Effector memory CD8-positive, alpha-beta T cell (primary cell): ENCODE measurements around the gene UTS2B.

Experiments used
- ATAC-seq: fragments of 150-1000 bp; cut with Tn5 transposase; replicated peaks from 2 replicates; pipeline ENCODE4 v1.10.0; 2021; ENCODE audit warnings: mild to moderate bottlenecking, moderate library complexity
- DNase-seq, 3 experiments: peaks; one replicate each; pipeline ENCODE4 v3.0.0; 2021
- H3K27ac Mint-ChIP-seq, 2 donors: one replicate each; pipeline ENCODE4 v1.8.0; 2022; ENCODE audit warnings: mild to moderate bottlenecking in 2 of 2, mixed read lengths in 2 of 2, moderate library complexity in 2 of 2
- H3K27me3 Mint-ChIP-seq, 2 donors: one replicate each; pipeline ENCODE4 v1.8.0; 2022; ENCODE audit warnings: mixed read lengths in 2 of 2
- H3K36me3 Mint-ChIP-seq: one replicate; pipeline ENCODE4 v1.8.0; 2022; ENCODE audit warnings: mild to moderate bottlenecking, moderate library complexity, mixed read lengths; ENCODE audit not compliant: insufficient read depth
- H3K4me1 Mint-ChIP-seq, 2 donors: one replicate each; pipeline ENCODE4 v1.8.0; 2022; ENCODE audit warnings: low read depth in 2 of 2, mixed read lengths in 2 of 2
- H3K4me3 Mint-ChIP-seq, 2 donors: one replicate each; pipeline ENCODE4 v1.8.0; 2022; ENCODE audit warnings: mild to moderate bottlenecking in 2 of 2, mixed read lengths in 2 of 2, moderate library complexity in 2 of 2
- H3K9me3 Mint-ChIP-seq, 2 donors: one replicate each; pipeline ENCODE4 v1.8.0; 2022; ENCODE audit warnings: mixed read lengths in 2 of 2

UTS2B gene

DNA sequence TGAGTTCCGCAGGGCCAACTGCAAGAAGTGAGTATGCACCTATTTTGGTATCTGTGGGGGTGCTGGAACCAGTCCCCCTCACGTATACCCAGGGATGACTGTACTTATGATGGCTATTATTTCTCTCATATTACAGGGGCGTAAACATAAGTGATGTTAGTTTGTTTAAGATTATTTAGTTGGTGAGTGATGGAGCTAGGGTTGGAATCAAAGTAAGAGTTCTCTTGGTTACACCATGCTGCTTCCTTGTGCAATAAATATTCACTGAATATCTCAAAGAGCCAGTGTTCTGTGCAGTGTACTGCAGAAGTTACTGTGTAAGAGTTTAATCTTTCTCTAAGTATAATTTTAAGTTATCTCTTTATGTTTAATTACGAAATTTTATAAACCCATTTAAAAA is 12.8 kb upstream of the UTS2B start:
- Mint-ChIP-seq H3K27me3 (no peaks in the 10 kb centered on the region), H3K4me1 (peaks cover 0 to 2% of the 10 kb centered on the region in 2 donors), H3K9me3 (peaks cover 0 to 3% of the 10 kb centered on the region in 2 donors), H3K4me3 (no peak overlapping the region), H3K36me3 (no peaks in the 10 kb centered on the region), H3K27ac (no peak overlapping the region)
- ATAC-seq (no peak), DNase-seq (no peak)

DNA sequence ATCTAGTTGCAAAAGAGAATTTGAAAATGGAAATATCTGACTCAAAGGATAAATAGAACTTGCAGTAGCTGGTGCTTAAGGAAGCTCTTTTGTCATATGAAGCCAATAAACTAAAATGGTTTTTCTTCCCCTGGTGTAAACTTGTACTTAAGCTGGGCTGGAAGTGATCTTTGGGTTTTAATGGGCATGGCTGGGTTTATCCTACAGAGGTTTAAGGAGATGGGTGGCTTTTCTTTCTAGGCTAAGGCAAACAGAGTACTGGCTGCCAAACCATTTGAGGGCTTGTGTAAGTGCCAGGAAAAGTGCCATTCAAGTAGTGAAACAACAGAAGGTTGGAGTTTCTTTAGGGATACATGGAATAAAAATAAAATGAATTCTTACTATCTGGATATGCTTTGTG is 12.1 kb upstream of the UTS2B start:
- Mint-ChIP-seq H3K36me3 (no peaks in the 10 kb centered on the region), H3K4me3 (no peak overlapping the region), H3K27me3 (no peaks in the 10 kb centered on the region), H3K4me1 (peaks cover 0 to 2% of the 10 kb centered on the region in 2 donors), H3K27ac (no peak overlapping the region), H3K9me3 (peaks cover 0 to 3% of the 10 kb centered on the region in 2 donors)
- DNase-seq = no peak
- no peak for ATAC-seq

DNA sequence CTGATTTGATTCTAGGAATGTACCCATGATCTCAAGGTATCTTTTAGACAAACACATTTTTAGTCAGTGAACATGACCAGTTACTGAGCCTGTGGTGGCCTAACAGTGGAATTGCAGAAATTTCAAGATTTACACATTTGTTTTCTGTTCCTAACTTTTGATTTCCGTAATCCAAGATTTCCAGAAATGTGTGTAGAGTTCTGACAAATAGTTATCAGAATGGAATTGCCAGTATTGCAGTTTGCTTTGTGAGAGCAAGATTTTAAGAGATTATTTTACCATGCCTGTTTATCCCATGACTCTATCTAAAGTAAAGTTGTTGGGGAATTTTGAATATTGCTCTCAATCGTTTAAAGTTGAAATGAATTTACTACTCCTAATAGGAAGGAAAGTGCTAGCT is 11.7 kb upstream of the UTS2B start:
- no peak overlapping the region for H3K4me3 Mint-ChIP-seq
- DNase-seq (no peak), ATAC-seq (no peak)
- no peaks in the 10 kb centered on the region for H3K27me3 Mint-ChIP-seq
- H3K27ac Mint-ChIP-seq = no peak overlapping the region
- peaks cover 0 to 3% of the 10 kb centered on the region in 2 donors for H3K9me3 Mint-ChIP-seq
- peaks cover 0 to 2% of the 10 kb centered on the region in 2 donors for H3K4me1 Mint-ChIP-seq
- no peaks in the 10 kb centered on the region for H3K36me3 Mint-ChIP-seq

DNA sequence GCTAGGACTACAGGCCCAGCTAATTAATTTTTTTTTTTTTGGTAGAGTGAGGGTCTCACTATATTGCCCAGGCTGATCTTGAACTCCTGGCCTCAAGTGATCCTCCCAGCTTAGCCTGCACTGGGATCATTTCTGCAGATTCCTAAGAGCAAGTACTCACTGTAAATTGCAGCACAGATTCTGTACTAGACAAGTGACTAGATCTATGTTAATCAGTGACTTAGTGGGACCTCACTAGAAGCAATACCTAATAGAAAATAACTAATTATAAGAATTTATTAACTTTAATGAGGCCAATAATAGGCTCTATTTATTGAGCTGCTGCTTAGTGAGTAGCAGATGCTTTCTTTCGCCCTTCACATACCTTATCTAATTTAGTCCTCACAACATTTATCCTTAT is 10.6 kb upstream of the UTS2B start:
- Mint-ChIP-seq H3K27me3 (no peaks in the 10 kb centered on the region), H3K27ac (no peak overlapping the region), H3K9me3 (peaks cover 0 to 3% of the 10 kb centered on the region in 2 donors), H3K36me3 (no peaks in the 10 kb centered on the region), H3K4me3 (no peak overlapping the region), H3K4me1 (peaks cover 0 to 2% of the 10 kb centered on the region in 2 donors)
- ATAC-seq = no peak
- no peak for DNase-seq

DNA sequence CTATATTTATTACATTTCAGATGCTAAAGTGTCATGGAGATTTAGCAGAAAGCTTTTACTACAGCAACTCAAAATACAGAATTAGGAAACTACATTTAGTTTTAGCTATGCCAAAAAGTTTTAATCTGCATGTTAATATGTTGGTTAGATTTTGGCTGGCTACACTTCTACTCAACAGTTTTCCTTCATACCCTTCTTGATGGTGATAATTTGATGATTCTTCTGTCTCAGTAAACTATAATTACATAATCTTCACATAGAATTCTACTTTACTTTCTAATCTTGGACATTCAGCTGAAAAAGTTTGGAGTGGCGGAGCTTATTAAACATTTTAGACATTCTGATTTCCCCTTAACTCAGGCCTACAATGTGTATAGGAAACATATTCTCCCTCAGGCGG is 10.0 kb upstream of the UTS2B start:
- Mint-ChIP-seq H3K27ac (no peak overlapping the region), H3K4me1 (peaks cover 0 to 2% of the 10 kb centered on the region in 2 donors), H3K9me3 (peaks cover 0 to 3% of the 10 kb centered on the region in 2 donors), H3K36me3 (no peaks in the 10 kb centered on the region), H3K27me3 (no peaks in the 10 kb centered on the region), H3K4me3 (no peak overlapping the region)
- ATAC-seq = no peak
- no peak for DNase-seq

DNA sequence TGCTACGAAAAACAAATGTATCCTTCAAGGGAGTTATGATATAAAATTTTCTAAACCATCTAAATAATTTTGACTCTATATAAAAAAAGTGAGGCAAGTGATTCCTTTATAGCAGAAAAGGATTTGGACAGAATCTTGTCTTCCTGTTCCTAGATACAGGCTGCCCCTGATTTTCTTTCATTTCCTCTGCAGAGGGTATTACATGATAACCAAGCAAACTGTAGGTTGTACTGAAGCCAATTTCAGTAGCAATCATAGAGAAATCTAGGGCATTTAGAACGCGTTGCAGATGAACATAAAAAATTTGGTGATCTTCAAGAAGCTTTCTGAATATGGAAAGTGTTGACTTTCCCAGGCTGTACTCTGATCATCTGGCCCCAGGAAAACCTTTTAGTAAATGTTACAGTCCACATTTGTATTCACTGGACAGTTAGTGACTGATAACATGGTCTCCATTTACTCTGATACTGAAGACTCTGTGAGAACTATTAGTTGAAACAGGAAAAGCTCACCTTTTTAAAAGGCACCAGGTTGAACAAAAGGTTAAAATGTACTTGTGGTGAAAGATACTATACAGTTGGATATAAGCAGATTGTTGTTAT is 9.1 kb upstream of the UTS2B start:
- no peak for ATAC-seq
- Mint-ChIP-seq H3K4me1 (peaks cover 0 to 2% of the 10 kb centered on the region in 2 donors), H3K27me3 (no peaks in the 10 kb centered on the region), H3K27ac (no peak overlapping the region), H3K36me3 (no peaks in the 10 kb centered on the region), H3K4me3 (no peak overlapping the region), H3K9me3 (peaks cover 0 to 3% of the 10 kb centered on the region in 2 donors)
- DNase-seq = no peak

DNA sequence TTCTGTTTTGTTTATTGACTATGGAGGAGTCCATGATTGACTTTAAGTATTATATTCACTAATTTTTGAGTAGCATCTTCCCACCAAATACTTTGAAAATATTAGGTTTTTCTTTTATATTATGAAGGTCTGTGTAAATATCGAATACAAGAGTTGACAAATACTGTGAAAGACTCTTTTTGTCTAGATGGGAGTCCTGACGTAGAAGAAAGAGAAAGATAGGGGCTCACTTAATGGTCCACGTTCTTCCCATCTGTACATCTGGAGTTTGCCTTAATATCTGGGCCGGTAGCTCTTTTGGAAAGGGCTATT is 7.8 kb upstream of the UTS2B start:
- ATAC-seq (no peak), DNase-seq (no peak)
- Mint-ChIP-seq H3K4me1 (no peaks in the 10 kb centered on the region), H3K4me3 (no peak overlapping the region), H3K27ac (no peak overlapping the region), H3K36me3 (no peaks in the 10 kb centered on the region), H3K27me3 (no peaks in the 10 kb centered on the region), H3K9me3 (no peaks in the 10 kb centered on the region)

DNA sequence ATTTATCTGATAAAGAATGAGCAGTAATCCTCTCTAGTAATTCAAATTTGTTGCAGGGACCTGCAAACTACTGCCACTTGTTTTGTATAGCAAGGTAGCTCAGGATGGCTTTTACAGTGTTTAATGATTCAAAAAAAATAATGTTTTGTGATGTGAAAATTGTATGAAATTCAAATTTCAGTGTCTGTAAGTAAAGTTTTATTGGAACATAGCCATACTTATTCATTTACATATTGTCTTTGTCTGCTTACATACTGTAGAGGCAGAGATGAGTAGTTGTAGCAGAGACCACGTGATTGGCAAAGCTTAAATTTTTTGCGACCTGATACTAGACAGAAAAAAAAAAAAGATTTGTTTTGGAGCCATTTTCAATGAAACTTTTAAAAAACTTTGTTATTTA is 6.5 kb upstream of the UTS2B start:
- Mint-ChIP-seq H3K9me3 (no peaks in the 10 kb centered on the region), H3K4me1 (no peaks in the 10 kb centered on the region), H3K36me3 (no peaks in the 10 kb centered on the region), H3K4me3 (no peak overlapping the region), H3K27me3 (no peaks in the 10 kb centered on the region), H3K27ac (no peak overlapping the region)
- ATAC-seq (no peak), DNase-seq (no peak)

DNA sequence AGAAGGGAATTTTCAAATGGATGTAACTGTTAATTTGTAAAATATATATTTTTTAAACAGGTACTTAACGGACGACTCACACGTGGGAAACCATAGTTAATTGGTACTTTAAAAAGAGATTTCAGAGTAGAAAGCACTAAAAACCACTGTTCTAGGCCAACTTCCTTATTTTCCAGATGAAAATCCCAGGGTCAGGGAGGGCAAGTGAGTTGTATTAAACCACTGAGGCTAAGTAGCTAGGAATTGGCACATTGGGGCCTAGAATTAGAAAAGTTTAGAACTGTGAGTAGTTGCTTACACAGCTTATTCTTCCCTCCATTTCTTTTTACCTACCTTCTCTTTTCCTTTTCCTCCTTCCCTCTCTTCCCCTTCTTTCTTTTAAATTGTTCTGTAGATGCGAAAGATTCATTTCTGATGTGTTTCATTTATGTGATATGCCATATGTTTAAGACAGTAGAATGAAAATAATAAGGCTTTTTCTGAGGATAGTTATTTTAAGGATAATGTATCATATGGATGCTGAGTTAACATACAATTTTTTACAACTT is 4.1 kb upstream of the UTS2B start:
- Mint-ChIP-seq H3K27ac (no peak overlapping the region), H3K4me3 (no peak overlapping the region), H3K36me3 (no peaks in the 10 kb centered on the region), H3K27me3 (no peaks in the 10 kb centered on the region), H3K4me1 (peaks cover 5 to 8% of the 10 kb centered on the region in 2 donors), H3K9me3 (no peaks in the 10 kb centered on the region)
- no peak for DNase-seq
- ATAC-seq = no peak

DNA sequence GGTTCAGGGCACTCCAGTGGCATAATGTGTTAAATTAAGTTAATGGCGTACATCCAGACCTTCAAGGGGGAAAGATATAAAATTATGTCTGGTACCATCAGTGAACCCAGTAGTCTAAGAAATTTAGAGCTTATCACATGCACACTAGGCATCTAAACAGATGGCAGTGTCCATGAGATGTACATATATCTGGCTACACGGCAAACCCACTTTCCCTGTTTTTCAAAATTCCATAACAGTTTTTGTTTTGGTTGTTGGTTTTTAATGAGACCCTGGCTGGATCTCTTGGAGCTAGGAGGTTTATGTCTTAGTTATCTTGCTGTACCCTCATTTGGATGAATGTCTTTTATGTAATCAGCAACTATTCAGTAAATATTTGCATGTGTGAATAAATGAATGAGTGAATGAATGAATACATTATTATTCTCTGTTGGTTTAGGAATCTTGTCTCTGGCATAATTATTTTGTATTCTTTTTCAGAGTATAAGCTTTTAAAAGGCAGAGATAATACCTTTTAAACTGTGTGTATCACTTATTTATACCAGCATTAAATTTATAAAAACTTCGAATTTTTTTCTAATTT is 3.1 kb upstream of the UTS2B start:
- H3K27me3 Mint-ChIP-seq = peaks cover 0 to 4% of the 10 kb centered on the region in 2 donors
- ATAC-seq (no peak), DNase-seq (no peak)
- no peaks in the 10 kb centered on the region for H3K9me3 Mint-ChIP-seq
- no peak overlapping the region for H3K4me3 Mint-ChIP-seq
- H3K4me1 Mint-ChIP-seq = peaks cover 5 to 10% of the 10 kb centered on the region in 2 donors
- H3K36me3 Mint-ChIP-seq = no peaks in the 10 kb centered on the region
- H3K27ac Mint-ChIP-seq = no peak overlapping the region

DNA sequence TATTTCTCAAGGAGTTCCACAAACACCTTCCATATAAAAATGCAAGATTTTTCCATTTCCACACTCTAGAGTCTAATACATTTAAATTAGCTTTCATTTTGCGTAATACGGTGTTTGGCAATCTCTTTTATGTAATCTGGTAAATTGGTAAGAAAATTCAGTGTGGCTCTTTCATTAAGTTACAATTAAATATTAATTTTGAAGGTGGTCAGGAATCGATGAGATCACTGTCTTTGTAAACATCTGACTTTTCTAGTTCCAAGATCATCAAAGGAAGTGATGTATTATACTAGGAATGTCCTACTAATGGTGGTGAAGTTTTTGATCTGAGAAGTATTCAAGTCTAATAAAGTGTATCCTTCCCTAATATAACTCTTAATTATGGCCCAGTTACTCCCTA is 1.1 kb upstream of the UTS2B start:
- H3K27ac Mint-ChIP-seq = no peak overlapping the region
- H3K4me3 Mint-ChIP-seq = no peak overlapping the region
- DNase-seq (no peak), ATAC-seq (no peak)
- no peaks in the 10 kb centered on the region for H3K9me3 Mint-ChIP-seq
- H3K36me3 Mint-ChIP-seq = peaks cover 3% of the 10 kb centered on the region
- peaks cover 0 to 7% of the 10 kb centered on the region in 2 donors for H3K27me3 Mint-ChIP-seq
- H3K4me1 Mint-ChIP-seq = peaks cover 5 to 11% of the 10 kb centered on the region in 2 donors

DNA sequence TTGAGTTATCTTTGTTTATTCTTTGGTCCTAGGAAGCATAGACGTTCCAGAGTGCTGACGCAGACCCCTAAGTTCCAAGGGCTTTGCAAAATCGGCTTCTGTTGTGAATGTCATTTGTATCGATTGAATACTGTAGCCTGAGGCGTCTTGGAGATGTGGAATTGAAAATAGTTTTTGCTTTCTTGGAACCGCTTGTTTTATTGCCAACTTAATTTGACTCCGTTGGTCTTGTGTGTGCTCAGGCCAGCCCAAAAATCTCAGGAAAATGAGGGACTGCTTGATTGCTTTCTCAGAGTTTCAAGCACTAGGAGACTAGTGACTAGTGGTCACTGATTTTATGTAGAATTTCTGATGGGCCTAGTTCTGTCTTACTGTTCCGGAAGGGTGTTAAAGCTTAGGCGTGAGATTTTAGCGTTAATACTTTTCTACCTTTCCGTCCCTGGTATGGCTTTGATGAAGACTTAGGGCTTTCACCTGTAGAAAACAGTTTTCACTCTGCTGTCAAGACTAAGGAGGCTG is 263 bp upstream of the UTS2B start:
- no peaks in the 10 kb centered on the region for H3K9me3 Mint-ChIP-seq
- no peak for ATAC-seq
- no peak for DNase-seq
- peaks cover 3% of the 10 kb centered on the region for H3K36me3 Mint-ChIP-seq
- peak overlapping the region; percentile 41 to 67 for H3K4me3 Mint-ChIP-seq
- H3K27ac Mint-ChIP-seq = peak overlapping the region in 1 of 2 donors; percentile 93
- H3K27me3 Mint-ChIP-seq = peaks cover 0 to 7% of the 10 kb centered on the region in 2 donors
- peaks cover 5 to 11% of the 10 kb centered on the region in 2 donors for H3K4me1 Mint-ChIP-seq

DNA sequence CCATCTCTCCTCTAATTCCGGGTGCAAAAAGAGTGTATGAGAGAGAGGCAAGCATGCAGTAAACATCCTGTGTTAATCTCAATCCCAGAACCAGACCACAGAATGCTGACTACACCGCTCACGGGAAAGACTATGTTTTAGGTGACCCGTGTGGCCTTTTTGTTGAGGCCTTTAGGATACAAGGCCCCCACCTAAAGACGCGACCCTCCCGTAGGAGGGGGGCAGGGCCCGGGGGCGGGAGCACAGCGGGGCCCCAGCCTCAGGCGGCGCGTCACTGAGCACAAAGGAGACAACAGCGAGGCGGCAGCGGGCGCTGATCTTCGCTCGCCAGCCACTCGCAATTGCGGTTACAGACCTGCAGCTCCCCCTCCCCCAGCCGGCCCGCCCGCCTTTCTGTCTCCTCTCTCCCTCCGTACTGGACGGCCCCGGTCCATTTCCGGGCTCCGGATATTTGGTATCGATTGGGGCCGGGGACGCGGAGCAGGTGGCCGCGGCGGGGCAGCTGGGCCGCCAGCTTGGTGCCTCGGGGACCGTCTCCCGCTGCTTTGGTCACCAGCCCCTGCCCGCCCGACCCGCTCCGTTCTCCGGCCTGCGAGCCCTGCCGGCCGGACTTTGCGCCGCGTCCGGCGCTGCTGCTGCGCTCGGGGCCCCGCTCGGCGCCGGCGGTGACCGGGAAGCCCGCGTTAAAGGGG is 1.2 kb downstream of the UTS2B start, which contains the start of gene CCDC50:
CCDC50 (plus strand) TSS at position 433 of the 692 bp plus-strand sequence. CDS start 281 bp downstream, outside the sequence.
- DNase-seq = peak in 2 of 3 experiments; percentile 31 to 33
- Mint-ChIP-seq H3K27ac (peak within 1 kb of the TSS; percentile 63 to 93), H3K4me1 (peaks cover 5 to 11% of the 10 kb centered on the region in 2 donors), H3K9me3 (no peaks in the 10 kb centered on the region), H3K4me3 (peak within 1 kb of the TSS; percentile 67 to 71), H3K36me3 (peaks cover 3% of the 10 kb centered on the region), H3K27me3 (peaks cover 0 to 7% of the 10 kb centered on the region in 2 donors)
- ATAC-seq = peak; percentile 73
